Upper lobe of right lung (tissue), 1 donor: ENCODE results near the gene GID4. TPM values are rescaled to one million over a fixed set of nuclear protein-coding genes. Genes with fewer than 3 reads are reported as not detected.

ENCODE experiments used
- ATAC-seq: fragments of 200-7000 bp; cut with Tn5 transposase; one replicate; pipeline ENCODE4 v1.9.1; 2020; ENCODE audit warnings: mild to moderate bottlenecking, moderate library complexity
- DNase-seq: peaks from one replicate; pipeline ENCODE4 v3.0.0-alpha.2; 2020
- H3K27ac ChIP-seq: fragments of 200-600 bp; one replicate; pipeline ENCODE4 v1.8.0; 2022
- H3K27me3 ChIP-seq: fragments of 200-600 bp; one replicate; pipeline ENCODE4 v1.8.0; 2022; ENCODE audit warnings: mild to moderate bottlenecking
- H3K36me3 ChIP-seq: fragments of 200-600 bp; one replicate; pipeline ENCODE4 v1.8.0; 2022
- H3K4me1 ChIP-seq: fragments of 200-600 bp; one replicate; pipeline ENCODE4 v1.8.0; 2022
- H3K4me3 ChIP-seq: fragments of 200-600 bp; one replicate; pipeline ENCODE4 v1.8.0; 2022; ENCODE audit warnings: mild to moderate bottlenecking
- H3K9me3 ChIP-seq: fragments of 200-600 bp; one replicate; pipeline ENCODE4 v1.8.0; 2022
- CTCF ChIP-seq: fragments of 200-600 bp; IDR thresholded peaks from one replicate; pipeline ENCODE4 v1.8.0; 2022; ENCODE audit warnings: antibody characterized with exemption
- intact Hi-C: fragments of 100-400 bp; cut with DNase I; formaldehyde crosslinking; loops from one replicate; pipeline ENCODE4 v1.11.0; 2022
- total RNA-seq: library from RNA; stranded (reverse); fragmentation: NEBNext Ultra II Directional; extraction: Animal tissue kit (Norgen Biotek cat#: 25700); gene quantifications from one replicate; pipeline ENCODE4 v1.2.1, GENCODE V29; 2021
- donor health status: DM: no; HTN: yes; CAD: no; lungs with severe emphysema.

GID4 gene
- total RNA-seq, 1 donor from 2014 or later, result 11.6 TPM

- no peaks in the 10 kb centered on the region for H3K36me3 ChIP-seq
- DNase-seq (no peak), ATAC-seq (no peak)
- no peaks in the 10 kb centered on the region for H3K9me3 ChIP-seq
- no peak overlapping the region for H3K27ac ChIP-seq
- intact Hi-C loops, result no loop called here
- no peak overlapping the region for H3K4me3 ChIP-seq
- H3K27me3 ChIP-seq, result no peaks in the 10 kb centered on the region
- TF ChIP-seq CTCF, result no peak
- no peaks in the 10 kb centered on the region for H3K4me1 ChIP-seq
Measured at GRCh38 chr17:18009609-18010420, 29.4 kb upstream of the GID4 start.

- TF ChIP-seq CTCF, result no peak
- ATAC-seq, result no peak
- Histone ChIP-seq H3K9me3 (no peaks in the 10 kb centered on the region), H3K4me3 (no peak overlapping the region), H3K36me3 (peaks cover 10% of the 10 kb centered on the region), H3K4me1 (no peaks in the 10 kb centered on the region), H3K27me3 (no peaks in the 10 kb centered on the region), H3K27ac (no peak overlapping the region)
- DNase-seq, result no peak
- intact Hi-C loops, result no loop called here
Measured at GRCh38 chr17:18011286-18011685, 27.9 kb upstream of the GID4 start.

GRCh38 chr17:18014006-18014405 lies 25.2 kb upstream of the GID4 start:
- H3K4me3 ChIP-seq, result no peak overlapping the region
- no peak for TF ChIP-seq CTCF
- H3K4me1 ChIP-seq, result no peaks in the 10 kb centered on the region
- H3K27ac ChIP-seq, result no peak overlapping the region
- peaks cover 19% of the 10 kb centered on the region for H3K36me3 ChIP-seq
- no peaks in the 10 kb centered on the region for H3K27me3 ChIP-seq
- ATAC-seq, result no peak
- no peaks in the 10 kb centered on the region for H3K9me3 ChIP-seq
- intact Hi-C loops, result no loop called here
- DNase-seq, result no peak

- no peak for TF ChIP-seq CTCF
- DNase-seq, result no peak
- ATAC-seq, result no peak
- no peak overlapping the region for H3K4me3 ChIP-seq
- no peaks in the 10 kb centered on the region for H3K4me1 ChIP-seq
- H3K27ac ChIP-seq, result no peak overlapping the region
- intact Hi-C loops, result no loop called here
- no peaks in the 10 kb centered on the region for H3K27me3 ChIP-seq
- no peaks in the 10 kb centered on the region for H3K9me3 ChIP-seq
- peaks cover 19% of the 10 kb centered on the region for H3K36me3 ChIP-seq
Measured at GRCh38 chr17:18015593-18015992, 23.6 kb upstream of the GID4 start.

GRCh38 chr17:18016426-18016825 lies 22.8 kb upstream of the GID4 start:
- no peaks in the 10 kb centered on the region for H3K9me3 ChIP-seq
- DNase-seq (no peak), ATAC-seq (no peak)
- no peak for TF ChIP-seq CTCF
- peaks cover 22% of the 10 kb centered on the region for H3K36me3 ChIP-seq
- intact Hi-C loops, result no loop called here
- no peak overlapping the region for H3K27ac ChIP-seq
- H3K4me3 ChIP-seq, result no peak overlapping the region
- H3K27me3 ChIP-seq, result no peaks in the 10 kb centered on the region
- no peaks in the 10 kb centered on the region for H3K4me1 ChIP-seq
